Smooth muscle cell of the brain vasculature (primary cell): ENCODE measurements around the gene MRGPRG.

Experiments
- DNase-seq: peaks from one replicate; pipeline ENCODE4 v3.0.0-alpha.2; 2012; ENCODE audit warnings: low read depth, low spot score

Gene MRGPRG

DNA sequence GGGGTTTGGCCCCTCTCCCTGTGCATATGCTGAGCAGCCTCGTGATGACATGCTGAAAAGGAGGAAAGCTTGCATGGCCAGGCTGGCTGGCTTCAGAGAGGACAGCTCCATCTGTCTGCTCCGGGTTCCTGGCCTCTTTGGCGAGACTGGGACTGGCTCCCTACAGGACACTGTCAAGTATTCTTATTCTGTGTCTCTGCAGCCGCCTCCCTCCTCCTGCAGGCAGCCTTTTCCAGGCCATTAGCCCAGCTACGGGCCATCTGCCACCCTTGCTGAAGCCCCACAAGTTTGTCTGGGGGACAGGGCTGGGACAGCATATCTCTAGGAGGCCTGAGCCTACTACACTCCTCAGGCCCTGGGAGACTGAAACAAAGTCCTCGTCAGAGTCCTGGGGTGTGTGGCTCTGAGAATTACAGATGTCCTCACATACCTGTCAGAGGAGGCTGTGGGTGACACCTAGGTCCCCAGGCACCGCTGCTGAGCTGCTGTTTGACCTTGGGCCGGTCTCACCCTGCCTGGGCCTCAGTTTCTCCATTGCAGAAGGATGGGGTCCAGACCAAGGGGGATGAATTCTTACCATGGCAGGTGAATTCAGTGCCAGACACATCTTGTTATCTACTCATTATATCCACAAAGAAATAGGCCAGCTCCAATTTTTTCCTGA lies 11.0 kb downstream of the MRGPRG start:
- DNase-seq: no peak

DNA sequence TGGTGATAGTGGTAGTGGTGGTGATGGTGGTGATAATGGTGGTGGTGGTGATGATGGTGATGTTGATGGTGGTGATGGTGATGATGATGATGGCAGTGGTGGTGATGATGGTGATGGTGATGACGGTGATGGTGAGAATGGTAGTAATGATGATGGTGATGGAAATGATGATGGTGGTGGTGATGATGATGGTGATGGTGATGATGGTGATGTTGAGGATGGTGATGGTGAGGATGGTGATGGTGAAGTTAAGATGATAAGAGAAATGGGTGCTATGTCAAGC lies 11.8 kb downstream of the MRGPRG start:
- no peak for DNase-seq

DNA sequence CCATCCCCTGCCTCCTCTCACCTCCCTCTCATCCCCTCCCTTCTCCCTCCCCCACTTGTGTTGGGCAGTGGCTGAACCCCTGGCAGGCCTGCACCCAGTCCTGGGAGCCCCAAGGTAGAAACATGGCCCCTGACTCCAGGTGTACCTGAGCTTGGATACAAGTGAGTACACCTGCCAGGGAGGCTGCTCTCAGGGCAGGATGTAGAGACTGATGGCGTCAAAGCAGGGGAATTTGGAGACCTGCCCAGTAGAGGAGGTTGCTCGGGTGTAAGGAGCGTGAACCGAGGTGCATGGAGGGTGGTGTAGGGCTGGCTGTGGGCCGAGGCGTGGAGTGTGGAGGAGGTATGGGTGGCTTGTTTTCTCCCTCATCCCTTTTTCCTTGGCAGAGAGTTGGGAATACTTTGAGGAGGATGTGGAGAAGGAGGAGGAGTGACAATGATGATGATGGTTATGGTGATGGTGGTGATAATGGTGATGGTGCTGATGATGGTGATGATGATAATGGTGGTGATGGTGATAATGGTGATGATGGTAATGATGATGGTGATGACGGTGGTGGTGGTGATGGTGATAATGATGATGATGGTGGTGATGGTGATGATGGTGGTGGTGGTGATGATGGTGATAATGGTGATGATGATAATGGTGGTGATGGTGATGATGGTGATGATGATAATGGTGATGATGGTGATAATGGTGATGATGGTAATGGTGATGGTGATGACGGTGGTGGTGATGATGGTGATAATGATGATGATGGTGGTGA lies 12.3 kb downstream of the MRGPRG start:
- DNase-seq: no peak

DNA sequence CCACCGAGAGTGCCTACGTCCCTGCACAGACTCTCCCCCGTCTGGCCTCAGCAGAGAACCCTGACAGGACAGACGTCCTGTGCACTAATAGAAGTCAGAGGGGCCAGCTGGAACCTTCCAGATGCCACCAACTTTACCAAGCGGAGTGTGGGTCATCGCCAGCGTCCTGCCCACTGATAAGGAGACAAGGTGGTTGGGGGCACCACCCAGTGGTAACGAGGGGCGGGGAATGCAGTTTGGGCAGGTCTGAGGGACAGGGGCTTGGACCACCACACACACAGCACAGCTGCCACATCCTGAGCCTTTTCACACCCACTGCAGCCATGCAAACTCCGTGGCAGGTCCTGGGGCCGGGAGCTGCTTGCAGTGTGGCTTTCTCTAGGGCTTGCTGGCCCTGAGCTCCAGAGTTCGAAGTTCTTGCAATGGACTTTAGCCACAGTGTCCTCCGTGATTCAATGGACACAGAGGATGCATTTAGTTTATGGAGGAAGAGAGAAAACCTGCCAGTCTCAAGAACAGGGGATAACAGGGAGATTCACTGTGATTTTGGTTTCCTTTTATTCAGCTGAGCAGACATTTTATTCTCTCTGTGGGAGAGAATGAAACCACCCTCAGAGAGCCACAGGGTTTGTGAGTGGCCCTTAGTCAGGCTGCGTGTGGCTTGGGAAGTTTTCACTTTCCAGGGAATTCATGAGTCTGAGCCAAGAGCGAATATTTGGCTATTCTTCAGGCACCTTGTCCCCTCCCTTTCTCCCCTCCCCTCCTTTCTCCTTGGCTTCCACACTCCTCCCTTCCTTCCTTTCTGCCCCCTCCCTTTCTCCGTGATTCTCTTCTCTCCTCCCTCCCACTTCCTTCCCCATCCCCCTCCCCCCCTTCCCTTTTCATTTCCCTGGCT lies 13.1 kb downstream of the MRGPRG start:
- DNase-seq: no peak

DNA sequence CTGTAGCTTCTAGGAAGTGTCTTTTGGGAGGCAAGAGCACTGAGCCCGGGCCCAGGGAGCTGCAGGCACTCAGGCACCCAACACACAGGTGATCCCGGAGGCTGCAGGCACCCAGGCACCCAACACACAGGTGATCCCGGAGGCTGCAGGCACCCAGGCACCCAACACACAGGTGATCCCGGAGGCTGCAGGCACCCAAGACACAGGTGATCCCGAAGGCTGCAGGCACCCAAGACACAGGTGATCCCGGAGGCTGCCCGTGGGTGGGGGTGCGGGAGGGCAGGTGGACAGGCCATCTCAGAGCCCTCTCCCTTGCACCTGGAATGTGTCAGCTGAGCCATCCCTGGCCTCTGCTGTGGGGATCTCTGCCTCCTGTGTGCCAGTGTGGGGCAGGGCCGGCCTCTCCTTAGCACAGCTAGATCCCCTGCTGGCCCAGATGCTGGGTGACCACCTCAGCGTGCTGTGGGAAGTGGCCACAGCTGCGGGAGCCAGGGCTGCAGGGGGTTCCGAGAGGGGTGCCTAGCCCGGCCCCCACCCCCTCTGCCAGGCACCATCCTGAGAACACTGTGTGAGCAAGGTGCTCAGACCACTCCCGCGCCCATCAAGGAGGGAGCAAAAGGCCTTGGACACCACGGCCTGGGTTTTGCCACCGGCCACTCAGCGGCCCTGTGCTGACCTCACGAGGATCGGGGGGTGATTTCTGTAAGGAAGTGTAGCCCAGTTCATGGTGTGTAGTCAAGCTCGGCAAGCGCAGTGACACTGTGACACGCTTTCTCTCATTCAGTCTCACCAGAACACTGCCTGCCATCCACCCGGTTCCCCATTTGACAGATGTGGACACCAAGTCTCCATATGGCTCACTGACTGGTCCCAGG lies 14.2 kb downstream of the MRGPRG start:
- no peak for DNase-seq

DNA sequence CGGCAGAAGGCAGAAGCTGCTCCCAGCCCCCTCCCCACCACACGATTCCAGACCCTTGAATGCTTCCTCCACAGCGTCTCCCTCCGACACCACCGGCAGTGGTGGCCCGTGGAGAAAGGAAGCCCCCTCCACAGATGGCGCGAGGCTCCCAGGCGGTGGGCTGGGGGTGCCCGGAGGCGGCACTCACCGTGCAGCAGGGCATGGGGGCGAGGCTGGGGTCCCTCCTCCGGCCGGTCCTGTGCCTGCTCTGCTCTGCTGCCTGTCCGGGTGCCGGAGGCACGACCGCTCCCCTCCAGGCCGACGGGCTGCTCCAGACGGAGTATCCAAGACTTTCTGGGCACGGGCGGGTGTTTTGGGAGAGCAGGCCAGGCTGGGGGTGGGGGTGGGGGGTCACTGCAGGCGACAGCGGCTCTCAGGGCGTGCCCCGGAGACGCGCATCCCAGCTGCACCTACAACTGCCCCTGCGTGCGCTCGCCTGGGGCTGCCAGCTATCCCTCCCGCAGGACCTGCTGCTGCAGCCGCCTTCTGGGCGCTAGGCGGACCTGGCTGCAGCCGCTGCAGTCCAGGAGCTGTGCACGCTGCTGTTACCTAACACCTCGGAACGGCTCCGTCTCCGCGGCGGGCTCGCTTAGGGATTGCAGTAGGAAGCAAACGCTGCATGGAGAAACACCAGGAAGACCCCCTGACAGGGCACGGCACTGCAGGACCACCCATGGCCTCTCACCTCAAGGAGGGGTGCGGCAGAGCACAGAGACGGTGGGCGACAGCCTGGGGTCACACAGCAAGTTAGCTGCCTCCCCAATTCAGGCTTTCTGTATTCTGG lies 15.2 kb downstream of the MRGPRG start:
- DNase-seq: no peak

DNA sequence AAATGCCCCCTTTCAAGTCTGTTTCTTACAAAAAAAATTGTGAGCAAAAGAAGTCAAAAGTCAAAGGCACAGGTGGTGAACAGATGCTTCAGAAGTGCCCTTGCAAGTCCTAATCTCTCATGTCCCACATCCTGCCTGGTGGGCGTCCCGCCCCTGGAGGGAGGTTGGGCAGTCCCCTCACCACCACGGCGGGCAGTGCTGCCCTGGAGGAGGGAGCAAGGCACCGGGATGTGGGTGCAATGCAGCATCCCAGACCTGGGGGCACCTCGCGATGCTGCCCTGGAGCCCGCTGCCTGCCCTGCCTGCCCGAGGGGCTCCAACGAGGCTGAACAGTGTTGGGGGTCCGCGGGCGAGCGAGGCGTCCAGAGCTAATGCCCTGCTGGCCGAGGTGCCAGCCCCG lies 15.9 kb downstream of the MRGPRG start:
- no peak for DNase-seq

DNA sequence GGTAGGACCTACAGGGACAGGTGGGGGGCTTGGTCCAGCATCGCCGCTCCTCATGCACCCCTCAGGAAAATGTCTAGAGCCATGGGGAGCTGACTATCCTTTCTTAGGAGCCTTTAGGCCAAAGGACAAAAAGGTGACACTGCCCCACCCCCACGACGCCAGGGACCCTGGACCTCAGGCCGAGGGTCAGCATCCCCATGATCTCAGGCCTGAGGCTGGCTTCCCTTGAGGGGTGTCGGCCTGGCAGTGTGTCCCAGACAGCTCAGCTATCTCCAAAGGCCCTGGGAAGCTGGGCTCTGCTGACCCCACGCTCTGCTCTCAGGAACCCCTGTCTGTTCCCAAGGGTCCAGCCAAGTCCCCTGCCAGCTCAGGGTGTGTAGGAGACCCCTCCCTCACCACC lies 16.3 kb downstream of the MRGPRG start:
- DNase-seq: no peak

DNA sequence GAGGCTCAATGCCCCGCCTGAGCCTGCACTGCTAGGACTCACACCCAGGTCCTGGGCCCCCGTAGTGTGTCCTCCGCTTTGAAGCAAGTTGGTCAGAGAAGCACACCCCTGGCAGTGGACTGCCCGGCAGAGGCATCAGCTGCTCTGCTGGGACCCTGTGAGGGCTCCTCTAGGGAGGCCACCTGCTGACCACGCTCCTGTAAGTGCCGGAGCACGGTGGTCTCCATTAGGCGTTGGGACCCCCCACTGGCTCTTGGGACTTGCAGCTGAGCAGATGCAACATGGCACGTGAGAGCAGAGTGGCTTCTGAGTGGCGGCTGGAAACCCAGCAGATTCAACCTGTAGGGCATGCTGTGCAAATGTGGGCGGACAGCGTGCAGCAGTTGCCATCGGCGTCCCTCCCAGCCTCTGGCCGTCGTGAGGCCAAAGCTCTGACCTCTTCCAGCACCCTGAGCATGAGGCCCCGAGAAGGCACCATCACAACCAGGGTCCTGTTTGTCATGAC lies 16.9 kb downstream of the MRGPRG start:
- DNase-seq: no peak

DNA sequence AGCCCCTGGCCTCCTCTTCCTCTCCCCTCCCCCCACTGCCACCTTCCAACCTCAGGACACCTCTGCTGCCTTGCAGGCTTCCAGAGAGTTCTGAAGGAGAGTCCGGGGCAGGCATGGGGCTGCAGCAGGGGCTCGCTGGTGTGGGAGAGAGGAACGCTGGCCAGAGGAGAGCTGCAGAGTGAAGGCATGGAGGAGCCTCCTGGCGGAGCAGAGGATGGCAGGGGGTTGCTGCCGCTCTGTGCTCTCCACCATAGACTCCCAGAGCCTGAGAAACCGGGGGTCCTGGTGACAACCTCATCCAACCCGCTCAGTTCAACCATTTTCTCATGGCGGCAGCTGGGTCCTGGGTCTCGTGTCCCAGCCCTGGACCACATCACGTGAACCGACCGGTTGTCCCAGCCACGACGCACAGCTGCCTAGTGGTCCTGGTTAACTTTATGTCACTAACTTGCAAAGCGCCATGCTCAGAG lies 17.5 kb downstream of the MRGPRG start:
- no peak for DNase-seq

DNA sequence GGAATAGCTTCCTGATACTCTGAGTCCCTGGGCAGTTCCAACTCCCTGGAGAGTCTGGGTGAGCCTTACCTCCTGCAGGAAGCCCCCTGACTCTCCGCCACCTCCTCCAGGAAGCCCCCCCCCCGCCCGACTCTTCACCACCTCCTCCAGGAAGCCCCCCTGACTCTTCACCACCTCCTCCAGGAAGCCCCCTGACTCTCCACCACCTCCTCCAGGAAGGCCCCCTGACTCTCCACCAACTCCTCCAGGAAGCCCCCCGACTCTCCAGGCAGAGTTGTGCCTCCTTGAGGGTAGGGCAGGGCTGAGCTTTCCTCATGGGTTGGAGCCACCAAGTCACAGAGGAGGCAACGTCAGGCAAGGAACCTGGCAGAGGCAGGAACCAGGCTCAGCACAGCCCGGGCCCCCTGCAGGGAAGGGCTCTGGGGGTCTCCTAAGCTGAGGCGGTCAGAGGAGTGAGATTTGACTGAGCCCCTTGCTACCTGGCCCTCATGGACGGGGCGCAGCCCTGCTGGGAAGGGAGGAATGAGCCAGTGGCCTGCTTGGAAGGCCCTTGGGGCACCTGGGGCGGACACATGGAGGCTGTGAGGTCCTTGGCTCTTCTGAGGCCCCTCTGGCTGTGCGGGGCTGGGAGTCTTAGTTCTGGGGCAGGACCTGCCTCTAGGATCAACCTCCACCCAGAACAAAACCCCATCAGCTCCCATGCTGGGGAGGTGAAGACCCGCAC lies 18.1 kb downstream of the MRGPRG start:
- no peak for DNase-seq

DNA sequence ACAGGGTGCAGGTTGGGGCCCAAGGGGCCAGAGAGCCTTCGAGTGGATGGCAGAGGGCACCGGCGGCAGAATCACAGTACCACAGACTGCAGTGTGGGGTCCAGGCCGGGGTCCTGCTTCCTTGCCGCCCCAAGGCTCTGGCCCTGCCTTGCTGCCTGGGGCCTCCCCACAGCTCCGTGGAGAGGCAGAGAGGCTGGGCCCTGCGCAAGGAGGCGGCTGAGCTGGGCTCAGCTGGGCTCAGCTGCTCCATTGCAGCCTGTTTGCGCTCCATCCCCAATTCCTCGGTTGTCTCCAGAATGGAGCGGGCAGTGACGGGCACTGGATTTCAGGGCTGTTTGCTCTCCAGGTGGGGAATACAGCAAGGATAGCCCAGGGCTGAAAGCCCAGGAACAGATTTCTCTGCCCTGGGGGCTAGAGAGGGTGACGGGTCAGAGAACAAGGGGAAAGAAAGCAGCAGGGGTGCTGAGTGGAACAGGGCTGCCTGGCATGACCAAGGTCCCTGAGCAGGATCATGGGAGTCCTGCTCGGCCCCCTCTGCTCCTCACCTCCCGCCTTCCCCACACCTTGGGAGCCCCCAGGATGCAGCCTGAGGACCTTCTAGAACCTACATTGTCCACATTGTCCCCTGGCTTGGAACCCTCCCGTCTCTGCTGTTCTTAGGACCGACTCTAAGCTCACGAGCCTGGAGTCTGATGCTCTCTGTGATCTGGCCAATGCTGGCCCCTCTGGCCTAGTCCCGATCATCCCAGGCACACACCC lies 18.9 kb downstream of the MRGPRG start:
- no peak for DNase-seq

DNA sequence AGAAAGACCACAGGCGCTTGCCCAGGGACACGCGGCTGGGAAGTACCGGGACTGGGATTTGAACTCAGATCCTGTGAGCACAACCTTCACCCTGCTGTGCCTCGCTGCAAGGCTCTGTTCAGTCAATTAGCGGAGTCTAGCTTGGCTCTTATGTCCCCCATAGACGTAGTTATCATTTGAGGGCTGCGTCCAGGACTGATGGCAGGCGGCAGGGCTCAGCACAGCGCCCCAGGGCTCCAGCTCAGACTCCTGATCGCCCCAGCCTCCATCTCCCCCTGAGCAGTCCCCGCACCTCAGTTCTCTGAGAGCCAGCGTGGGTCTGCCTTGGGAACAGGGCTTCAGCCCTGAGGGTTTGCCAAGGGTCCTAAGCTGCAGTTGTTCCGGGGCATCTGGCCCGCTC lies 19.8 kb downstream of the MRGPRG start:
- DNase-seq: no peak

DNA sequence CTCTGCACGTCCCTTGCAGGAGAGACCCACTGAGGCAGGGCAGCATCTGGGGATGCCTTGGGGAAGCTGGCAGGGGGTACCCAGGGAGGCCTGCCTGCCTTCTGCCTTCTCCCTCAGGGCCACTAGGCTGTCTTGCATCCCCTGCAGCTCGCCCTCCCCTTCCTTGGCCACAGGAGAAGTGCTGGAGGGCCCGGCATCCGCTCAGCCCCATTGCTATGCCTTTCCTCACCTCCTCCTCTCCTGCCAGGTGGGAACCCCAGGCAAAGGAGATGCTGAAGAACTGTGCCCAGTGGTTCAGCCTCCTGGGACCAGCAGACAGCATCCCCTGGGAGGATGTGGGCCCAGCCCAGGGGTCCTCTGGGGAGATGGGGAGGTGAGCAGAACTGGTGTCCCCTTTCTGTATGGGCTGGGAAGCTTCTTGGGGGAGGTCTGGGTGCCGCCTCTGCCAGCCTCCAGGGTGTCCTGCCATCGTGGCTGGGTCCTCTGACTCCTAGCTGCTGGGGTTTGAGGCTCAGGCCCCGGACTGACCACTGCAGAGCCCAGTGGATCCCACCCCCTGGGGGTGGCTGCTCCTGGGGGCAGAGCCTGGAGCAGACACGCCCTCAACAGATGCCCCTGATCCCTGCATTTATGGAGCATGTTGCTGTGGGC lies 20.6 kb downstream of the MRGPRG start:
- DNase-seq: no peak

DNA sequence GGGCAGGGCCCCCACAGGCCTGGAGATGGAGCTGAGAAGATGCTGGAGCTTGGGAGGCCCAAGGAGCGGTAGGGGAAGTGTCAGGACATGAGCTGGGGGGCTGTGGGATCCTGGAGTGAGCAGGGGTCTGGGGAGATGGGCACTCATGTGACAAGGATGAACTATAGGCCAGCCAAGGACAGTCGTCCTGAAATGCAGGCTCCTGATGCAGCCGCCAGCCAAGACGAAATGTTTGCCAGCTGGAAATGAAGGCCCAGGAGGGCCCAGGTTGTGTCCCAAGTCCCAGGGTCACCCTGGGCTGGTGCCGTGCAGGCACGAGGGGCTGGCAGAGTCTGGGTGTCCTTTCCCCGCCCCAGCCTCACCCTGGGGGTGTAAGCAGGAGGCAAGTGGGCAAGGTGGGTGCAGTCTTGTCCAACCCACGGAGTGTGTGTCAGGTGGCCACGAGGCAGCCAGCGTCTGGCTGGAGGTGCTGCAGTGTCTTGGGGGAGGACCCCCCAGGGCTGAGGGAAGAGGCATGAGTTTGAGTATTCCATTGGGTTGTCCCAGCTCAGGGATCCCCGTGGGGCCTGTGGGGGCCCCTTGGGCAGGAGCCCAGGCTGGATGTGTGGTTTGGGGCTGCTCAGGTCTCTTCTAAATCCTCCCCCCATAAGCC lies 21.4 kb downstream of the MRGPRG start:
- DNase-seq: no peak

DNA sequence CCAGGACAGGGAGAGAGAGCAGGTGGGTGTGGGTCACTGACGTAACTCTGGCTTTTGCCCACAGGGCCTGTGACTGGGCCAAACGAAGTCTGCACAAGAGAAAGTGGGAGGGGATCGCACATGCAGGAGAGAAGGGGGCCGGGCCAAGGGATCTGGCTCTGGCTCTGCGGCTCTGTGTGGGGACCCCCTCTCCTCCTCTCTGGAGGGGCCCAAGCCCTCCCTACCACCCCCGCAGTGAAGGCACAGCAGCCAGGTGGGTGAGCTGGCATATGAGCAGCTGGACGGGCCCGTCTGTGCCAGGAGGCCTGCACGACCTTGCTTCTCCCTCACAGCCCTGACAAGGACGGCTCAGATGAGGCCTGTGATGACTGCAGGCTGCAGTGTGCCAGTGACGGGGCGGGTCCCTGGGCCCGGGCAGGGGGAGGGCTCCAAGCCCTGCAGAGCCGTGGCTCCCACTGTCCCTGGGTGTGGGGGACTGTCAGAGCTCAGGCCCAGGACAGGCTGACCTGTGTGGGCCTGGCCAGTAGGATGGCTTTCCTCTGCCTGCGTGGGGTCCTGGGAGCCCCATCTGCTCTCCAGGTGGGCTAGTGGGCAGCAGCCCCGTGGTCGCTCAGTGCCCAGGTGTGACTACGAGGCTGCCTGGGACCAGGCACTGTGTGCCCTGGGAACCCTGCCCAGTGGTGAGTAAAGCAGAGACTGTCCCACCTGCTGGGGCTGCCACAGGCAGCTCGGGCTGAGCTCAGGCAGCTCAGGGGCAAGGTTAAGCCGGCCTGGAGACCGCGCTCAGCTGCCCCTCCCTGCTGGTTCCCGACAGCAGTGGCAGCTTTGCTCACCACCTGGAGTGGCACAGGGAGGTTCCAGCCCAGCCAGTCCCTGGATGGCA lies 22.2 kb downstream of the MRGPRG start:
- no peak for DNase-seq
